Natural killer cell (primary cell): ENCODE results near the gene GRHPR. TPM values are rescaled to one million over a fixed set of nuclear protein-coding genes. Genes with fewer than 3 reads are reported as not detected.

Experiments used
- ATAC-seq, 3 donors: fragments of 150-1000 bp in 2 of 3; fragments of 200-7000 bp in 1 of 3; cut with Tn5 transposase; 1 replicate in 1 of 3; 2 replicates in 2 of 3; pipeline ENCODE4 v1.10.0; 2021; ENCODE audit warnings: mild to moderate bottlenecking in 2 of 3, moderate library complexity in 2 of 3
- DNase-seq, 2 donors: peaks; one replicate each; pipeline versions ENCODE4 v3.0.0 to v3.0.0-alpha.2; 2013 to 2021; ENCODE audit warnings: mixed read lengths in 1 of 2
- H3K27ac ChIP-seq: one replicate; pipeline ENCODE4 v1.5.1; 2013; ENCODE audit warnings: mild to moderate bottlenecking, low read length
- H3K27me3 ChIP-seq: one replicate; pipeline ENCODE4 v1.6.1; 2013; ENCODE audit warnings: low read length; ENCODE audit not compliant: control insufficient read depth, insufficient read depth
- H3K36me3 ChIP-seq: one replicate; pipeline ENCODE4 v1.6.1; 2013; ENCODE audit warnings: low read length; ENCODE audit not compliant: control insufficient read depth, insufficient read depth
- H3K4me1 ChIP-seq: one replicate; pipeline ENCODE4 v1.6.1; 2013; ENCODE audit warnings: low read length; ENCODE audit not compliant: control insufficient read depth, insufficient read depth
- H3K4me3 ChIP-seq: one replicate; pipeline ENCODE4 v1.5.1; 2013; ENCODE audit warnings: low read length
- H3K9me3 ChIP-seq: one replicate; pipeline ENCODE4 v1.6.1; 2013; ENCODE audit warnings: low read length; ENCODE audit not compliant: control insufficient read depth, insufficient read depth
- H3K27ac Mint-ChIP-seq, 2 donors: one replicate each; pipeline ENCODE4 v1.8.0; 2022; ENCODE audit warnings: mild to moderate bottlenecking in 2 of 2, mixed read lengths in 2 of 2, moderate library complexity in 1 of 2
- H3K27me3 Mint-ChIP-seq, 2 donors: one replicate each; pipeline ENCODE4 v1.8.0; 2022; ENCODE audit warnings: low read depth in 2 of 2, mixed read lengths in 2 of 2
- H3K36me3 Mint-ChIP-seq: one replicate; pipeline ENCODE4 v1.8.0; 2022; ENCODE audit warnings: mixed read lengths
- H3K4me1 Mint-ChIP-seq, 2 donors: one replicate each; pipeline ENCODE4 v1.8.0; 2022; ENCODE audit warnings: mixed read lengths in 2 of 2
- H3K4me3 Mint-ChIP-seq: one replicate; pipeline ENCODE4 v1.8.0; 2022; ENCODE audit warnings: mild to moderate bottlenecking, moderate library complexity, mixed read lengths
- H3K9me3 Mint-ChIP-seq, 2 donors: one replicate each; pipeline ENCODE4 v1.8.0; 2022; ENCODE audit warnings: mixed read lengths in 2 of 2
- WGBS: methylation state at CpG from one replicate; pipeline ENCODE4 v1.1.7; 2013; ENCODE audit warnings: missing lambda C conversion rate; ENCODE audit not compliant: insufficient coverage; 5-methylcytosine and 5-hydroxymethylcytosine counted together
- intact Hi-C: fragments of 100-400 bp; cut with micrococcal nuclease; formaldehyde crosslinking; loops from one replicate; pipeline ENCODE4 v1.14.2; 2022
- total RNA-seq, 4 donors: library from RNA; stranded (reverse); fragments of 120-200 nt in 1 of 4; gene quantifications; one replicate each; pipeline versions ENCODE4 v1.2.3 to v1.2.4, GENCODE V29; 2013 to 2022
- TF ChIP-seq, protein P1 (sequence below): fragments of 200-600 bp; IDR thresholded peaks from one replicate; pipeline ENCODE4 v1.8.0; 2022; ENCODE audit warnings: antibody characterized with exemption

The GRHPR gene
- total RNA-seq, 3 donors from 2014 or later (not counting 1 experiment from before 2014, with no cell fraction given) = 38.1 to 55.6 (median 41.1) TPM

DNA sequence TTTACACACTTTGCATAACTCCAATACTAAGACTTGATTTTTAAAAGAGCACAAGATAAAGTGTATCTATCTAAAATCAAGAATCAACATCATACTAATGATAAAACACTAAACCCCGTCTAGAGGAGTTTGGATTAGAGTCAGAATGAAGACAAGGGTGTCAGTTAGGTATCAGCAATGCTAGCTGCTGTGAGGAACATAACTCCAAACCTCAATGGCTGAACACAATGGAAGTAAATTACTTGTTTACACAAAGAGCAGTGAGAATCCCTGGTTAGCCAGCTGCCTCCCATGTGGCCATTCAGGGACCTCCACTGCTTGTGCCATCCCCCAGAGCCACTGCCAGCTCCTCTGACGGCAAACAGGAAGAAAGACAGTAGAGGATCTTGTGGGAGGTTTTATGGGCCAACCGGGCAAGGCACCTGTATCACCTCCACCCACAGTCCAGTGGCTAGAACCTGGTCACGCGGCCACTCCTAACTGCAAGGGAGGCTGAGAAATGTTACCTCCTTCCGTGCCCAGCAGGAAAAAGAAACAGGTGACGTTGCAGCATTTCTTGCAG is 24.0 kb upstream of the GRHPR start:
- WGBS = 69% methylated on average over 6 of the region's 7 CpGs
- Histone ChIP-seq H3K36me3 (no peaks in the 10 kb centered on the region), H3K9me3 (no peaks in the 10 kb centered on the region), H3K4me1 (no peaks in the 10 kb centered on the region), H3K27ac (no peak overlapping the region), H3K27me3 (no peaks in the 10 kb centered on the region), H3K4me3 (no peak overlapping the region)
- Mint-ChIP-seq H3K9me3 (no peaks in the 10 kb centered on the region), H3K36me3 (no peaks in the 10 kb centered on the region), H3K27me3 (peaks cover 0 to 10% of the 10 kb centered on the region in 2 donors), H3K4me1 (no peaks in the 10 kb centered on the region), H3K4me3 (no peak overlapping the region), H3K27ac (no peak overlapping the region)
- DNase-seq (no peak), ATAC-seq (no peak)
- TF ChIP-seq, protein P1, sequence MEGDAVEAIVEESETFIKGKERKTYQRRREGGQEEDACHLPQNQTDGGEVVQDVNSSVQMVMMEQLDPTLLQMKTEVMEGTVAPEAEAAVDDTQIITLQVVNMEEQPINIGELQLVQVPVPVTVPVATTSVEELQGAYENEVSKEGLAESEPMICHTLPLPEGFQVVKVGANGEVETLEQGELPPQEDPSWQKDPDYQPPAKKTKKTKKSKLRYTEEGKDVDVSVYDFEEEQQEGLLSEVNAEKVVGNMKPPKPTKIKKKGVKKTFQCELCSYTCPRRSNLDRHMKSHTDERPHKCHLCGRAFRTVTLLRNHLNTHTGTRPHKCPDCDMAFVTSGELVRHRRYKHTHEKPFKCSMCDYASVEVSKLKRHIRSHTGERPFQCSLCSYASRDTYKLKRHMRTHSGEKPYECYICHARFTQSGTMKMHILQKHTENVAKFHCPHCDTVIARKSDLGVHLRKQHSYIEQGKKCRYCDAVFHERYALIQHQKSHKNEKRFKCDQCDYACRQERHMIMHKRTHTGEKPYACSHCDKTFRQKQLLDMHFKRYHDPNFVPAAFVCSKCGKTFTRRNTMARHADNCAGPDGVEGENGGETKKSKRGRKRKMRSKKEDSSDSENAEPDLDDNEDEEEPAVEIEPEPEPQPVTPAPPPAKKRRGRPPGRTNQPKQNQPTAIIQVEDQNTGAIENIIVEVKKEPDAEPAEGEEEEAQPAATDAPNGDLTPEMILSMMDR = no peak
- intact Hi-C loops = no loop called here

DNA sequence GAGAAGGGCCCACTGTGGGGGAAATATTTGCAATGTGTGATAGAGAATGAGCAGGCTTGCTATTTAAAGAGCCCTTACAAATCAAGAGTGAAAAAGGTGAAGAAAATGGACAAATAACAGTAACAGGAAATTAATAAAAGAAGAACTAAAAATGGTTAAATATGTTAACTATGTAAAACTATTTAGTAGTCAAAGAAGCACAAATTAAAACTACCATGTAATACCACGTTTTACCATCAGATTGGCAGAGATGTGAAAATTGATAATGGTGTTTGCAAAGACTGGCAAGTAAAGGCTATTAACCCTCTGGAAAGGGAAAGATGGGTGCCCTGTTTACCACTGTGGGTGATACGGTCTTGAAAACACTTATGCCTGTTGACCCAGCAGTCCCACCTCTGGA is 23.2 kb upstream of the GRHPR start:
- Mint-ChIP-seq H3K9me3 (no peaks in the 10 kb centered on the region), H3K27me3 (peaks cover 0 to 10% of the 10 kb centered on the region in 2 donors), H3K36me3 (no peaks in the 10 kb centered on the region), H3K4me3 (no peak overlapping the region), H3K4me1 (no peaks in the 10 kb centered on the region), H3K27ac (no peak overlapping the region)
- TF ChIP-seq, protein P1 = no peak
- 78% methylated on average over 1 of the region's 2 CpGs for WGBS
- intact Hi-C loops = no loop called here
- ATAC-seq (no peak), DNase-seq (no peak)
- Histone ChIP-seq H3K4me1 (no peaks in the 10 kb centered on the region), H3K27ac (no peak overlapping the region), H3K27me3 (no peaks in the 10 kb centered on the region), H3K36me3 (no peaks in the 10 kb centered on the region), H3K4me3 (no peak overlapping the region), H3K9me3 (no peaks in the 10 kb centered on the region)

DNA sequence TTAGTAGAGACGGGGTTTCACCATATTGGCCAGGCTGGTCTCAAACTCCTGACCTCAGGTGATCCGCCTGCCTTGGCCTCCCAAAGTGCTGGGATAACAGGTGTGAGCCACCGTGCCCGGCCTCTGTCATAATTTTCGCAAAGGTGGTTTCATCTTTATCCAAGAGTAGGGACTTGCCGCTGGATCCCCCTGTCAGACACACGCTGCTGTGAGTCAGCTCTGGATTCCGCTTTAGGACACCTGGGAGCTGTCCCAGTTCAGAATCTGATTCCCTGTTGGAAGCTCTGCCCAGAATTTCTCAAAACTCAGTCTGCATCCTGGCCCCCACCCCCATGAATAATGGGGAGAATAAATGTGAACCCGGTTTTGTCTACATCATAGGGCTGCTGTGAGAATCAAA is 17.9 kb upstream of the GRHPR start:
- Histone ChIP-seq H3K9me3 (no peaks in the 10 kb centered on the region), H3K4me3 (no peak overlapping the region), H3K36me3 (no peaks in the 10 kb centered on the region), H3K27me3 (no peaks in the 10 kb centered on the region), H3K4me1 (peaks cover 10% of the 10 kb centered on the region), H3K27ac (no peak overlapping the region)
- Mint-ChIP-seq H3K9me3 (no peaks in the 10 kb centered on the region), H3K4me3 (no peak overlapping the region), H3K36me3 (no peaks in the 10 kb centered on the region), H3K4me1 (no peaks in the 10 kb centered on the region), H3K27me3 (peaks cover 6 to 10% of the 10 kb centered on the region in 2 donors), H3K27ac (no peak overlapping the region)
- ATAC-seq = no peak
- 94% methylated on average over 8 of the region's 9 CpGs for WGBS
- TF ChIP-seq, protein P1 = no peak
- DNase-seq = no peak
- intact Hi-C loops = no loop called here

DNA sequence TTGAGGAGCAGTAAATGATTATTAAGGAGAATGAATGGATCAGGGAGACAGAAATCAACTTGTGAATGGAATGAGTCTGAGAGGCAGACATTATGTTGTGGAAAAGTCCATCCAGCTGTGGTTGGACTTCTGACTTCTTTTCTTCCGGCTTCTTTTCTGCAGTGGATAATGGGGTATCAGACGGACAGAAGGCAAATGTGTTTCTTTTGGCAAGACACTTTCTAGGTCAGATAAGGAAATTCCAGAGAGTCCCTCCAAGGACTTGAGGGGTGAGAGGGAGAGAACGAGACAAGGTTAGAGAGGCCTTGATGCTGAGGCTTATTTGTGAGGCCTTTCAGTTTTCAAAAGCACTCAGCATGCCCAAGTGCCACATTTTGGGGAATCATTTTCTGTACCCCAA is 17.1 kb upstream of the GRHPR start:
- DNase-seq (no peak), ATAC-seq (no peak)
- no peaks in the 10 kb centered on the region for H3K36me3 Mint-ChIP-seq
- no peak overlapping the region for H3K4me3 ChIP-seq
- H3K9me3 ChIP-seq = no peaks in the 10 kb centered on the region
- intact Hi-C loops = no loop called here
- H3K9me3 Mint-ChIP-seq = no peaks in the 10 kb centered on the region
- TF ChIP-seq, protein P1 = no peak
- H3K27me3 ChIP-seq = no peaks in the 10 kb centered on the region
- no peaks in the 10 kb centered on the region for H3K36me3 ChIP-seq
- H3K27ac Mint-ChIP-seq = no peak overlapping the region
- H3K27me3 Mint-ChIP-seq = peaks cover 6 to 10% of the 10 kb centered on the region in 2 donors
- H3K4me1 Mint-ChIP-seq = no peaks in the 10 kb centered on the region
- H3K27ac ChIP-seq = no peak overlapping the region
- H3K4me3 Mint-ChIP-seq = no peak overlapping the region
- peaks cover 12% of the 10 kb centered on the region for H3K4me1 ChIP-seq
- WGBS = 98% methylated on average over 3 of the region's 3 CpGs
